Stimulated activated memory B cell treated with anti-CD40 and anti-IgM and Interleukin-4, amounts not matched to agents 10 μg/mL and 1 μg/mL and 100 μg/mL, for 72 hours (primary cell): ENCODE measurements around the gene S100A8.
A peak's percentile ranks its signal among the peaks of the same experiment; 100 is the strongest.

ENCODE experiments used
- ATAC-seq: fragments of 150-1000 bp; cut with Tn5 transposase; 2 replicates; pipeline ENCODE4 v1.10.0; 2021
- H3K27ac Mint-ChIP-seq: one replicate; pipeline ENCODE4 v1.8.0; 2022; ENCODE audit warnings: mild to moderate bottlenecking, mixed read lengths
- H3K27me3 Mint-ChIP-seq: one replicate; pipeline ENCODE4 v1.8.0; 2022; ENCODE audit warnings: mixed read lengths
- H3K36me3 Mint-ChIP-seq: one replicate; pipeline ENCODE4 v1.8.0; 2022; ENCODE audit warnings: mixed read lengths
- H3K4me1 Mint-ChIP-seq: one replicate; pipeline ENCODE4 v1.8.0; 2022; ENCODE audit warnings: mixed read lengths
- H3K4me3 Mint-ChIP-seq: one replicate; pipeline ENCODE4 v1.8.0; 2022; ENCODE audit warnings: mild to moderate bottlenecking, moderate library complexity, mixed read lengths
- H3K9me3 Mint-ChIP-seq: one replicate; pipeline ENCODE4 v1.8.0; 2022; ENCODE audit warnings: mixed read lengths

The S100A8 gene

GRCh38 chr1:153401461-153401860 lies 10.6 kb upstream of the S100A8 start:
- Mint-ChIP-seq H3K4me1 (no peaks in the 10 kb centered on the region), H3K27ac (no peak overlapping the region), H3K4me3 (no peak overlapping the region), H3K27me3 (peaks cover 48% of the 10 kb centered on the region), H3K9me3 (no peaks in the 10 kb centered on the region), H3K36me3 (no peaks in the 10 kb centered on the region)
- ATAC-seq, result no peak

GRCh38 chr1:153400244-153400643 lies 9.4 kb upstream of the S100A8 start:
- H3K27me3 Mint-ChIP-seq, result peaks cover 51% of the 10 kb centered on the region
- no peak for ATAC-seq
- no peaks in the 10 kb centered on the region for H3K4me1 Mint-ChIP-seq
- H3K27ac Mint-ChIP-seq, result no peak overlapping the region
- H3K4me3 Mint-ChIP-seq, result no peak overlapping the region
- no peaks in the 10 kb centered on the region for H3K36me3 Mint-ChIP-seq
- no peaks in the 10 kb centered on the region for H3K9me3 Mint-ChIP-seq

GRCh38 chr1:153399401-153400055 lies 8.7 kb upstream of the S100A8 start:
- no peaks in the 10 kb centered on the region for H3K36me3 Mint-ChIP-seq
- no peak overlapping the region for H3K27ac Mint-ChIP-seq
- no peaks in the 10 kb centered on the region for H3K9me3 Mint-ChIP-seq

GRCh38 chr1:153397924-153398651 lies 7.2 kb upstream of the S100A8 start:
- H3K27me3 Mint-ChIP-seq, result peaks cover 63% of the 10 kb centered on the region
- H3K4me1 Mint-ChIP-seq, result no peaks in the 10 kb centered on the region
- ATAC-seq, result no peak
- no peak overlapping the region for H3K27ac Mint-ChIP-seq
- no peak overlapping the region for H3K4me3 Mint-ChIP-seq
- H3K36me3 Mint-ChIP-seq, result no peaks in the 10 kb centered on the region
- no peaks in the 10 kb centered on the region for H3K9me3 Mint-ChIP-seq

More at GRCh38 chr1:153399401-153400055, 8.7 kb upstream of the S100A8 start:
- ATAC-seq, result no peak
- Mint-ChIP-seq H3K27me3 (peaks cover 57% of the 10 kb centered on the region), H3K4me3 (no peak overlapping the region), H3K4me1 (no peaks in the 10 kb centered on the region)

- Mint-ChIP-seq H3K4me1 (no peaks in the 10 kb centered on the region), H3K9me3 (no peaks in the 10 kb centered on the region), H3K4me3 (no peak overlapping the region), H3K27ac (no peak overlapping the region), H3K36me3 (no peaks in the 10 kb centered on the region), H3K27me3 (peaks cover 67% of the 10 kb centered on the region)
- ATAC-seq, result no peak
These were observed 6.4 kb upstream of the S100A8 start for GRCh38 chr1:153397051-153397923.

GRCh38 chr1:153396461-153396860 lies 5.6 kb upstream of the S100A8 start:
- Mint-ChIP-seq H3K27me3 (peaks cover 69% of the 10 kb centered on the region), H3K9me3 (no peaks in the 10 kb centered on the region), H3K36me3 (no peaks in the 10 kb centered on the region), H3K4me1 (no peaks in the 10 kb centered on the region), H3K4me3 (no peak overlapping the region), H3K27ac (no peak overlapping the region)
- ATAC-seq, result no peak

- Mint-ChIP-seq H3K36me3 (no peaks in the 10 kb centered on the region), H3K27me3 (peaks cover 76% of the 10 kb centered on the region), H3K27ac (no peak overlapping the region), H3K9me3 (no peaks in the 10 kb centered on the region), H3K4me3 (no peak overlapping the region), H3K4me1 (no peaks in the 10 kb centered on the region)
- ATAC-seq, result no peak
These were observed 4.9 kb upstream of the S100A8 start for GRCh38 chr1:153395776-153396175.

GRCh38 chr1:153395136-153395685 lies 4.3 kb upstream of the S100A8 start:
- no peak for ATAC-seq
- no peaks in the 10 kb centered on the region for H3K9me3 Mint-ChIP-seq
- no peaks in the 10 kb centered on the region for H3K4me1 Mint-ChIP-seq
- no peak overlapping the region for H3K27ac Mint-ChIP-seq
- peaks cover 77% of the 10 kb centered on the region for H3K27me3 Mint-ChIP-seq
- H3K36me3 Mint-ChIP-seq, result no peaks in the 10 kb centered on the region
- H3K4me3 Mint-ChIP-seq, result no peak overlapping the region

- Mint-ChIP-seq H3K36me3 (no peaks in the 10 kb centered on the region), H3K9me3 (no peaks in the 10 kb centered on the region), H3K27ac (no peak overlapping the region), H3K27me3 (peaks cover 81% of the 10 kb centered on the region), H3K4me1 (peaks cover 6% of the 10 kb centered on the region), H3K4me3 (no peak overlapping the region)
- ATAC-seq, result no peak
These were observed 3.5 kb upstream of the S100A8 start for GRCh38 chr1:153394391-153394790.

- Mint-ChIP-seq H3K27me3 (peaks cover 80% of the 10 kb centered on the region), H3K4me1 (peaks cover 6% of the 10 kb centered on the region), H3K36me3 (no peaks in the 10 kb centered on the region), H3K27ac (no peak overlapping the region), H3K4me3 (no peak overlapping the region), H3K9me3 (no peaks in the 10 kb centered on the region)
- ATAC-seq, result no peak
These were observed 3.1 kb upstream of the S100A8 start for GRCh38 chr1:153393926-153394325.

- no peak overlapping the region for H3K4me3 Mint-ChIP-seq
- H3K36me3 Mint-ChIP-seq, result no peaks in the 10 kb centered on the region
- no peak for ATAC-seq
- H3K4me1 Mint-ChIP-seq, result peaks cover 6% of the 10 kb centered on the region
- H3K9me3 Mint-ChIP-seq, result no peaks in the 10 kb centered on the region
- no peak overlapping the region for H3K27ac Mint-ChIP-seq
- peaks cover 71% of the 10 kb centered on the region for H3K27me3 Mint-ChIP-seq
These were observed 1.9 kb upstream of the S100A8 start for GRCh38 chr1:153392822-153393221.

GRCh38 chr1:153392258-153392657 lies 1.4 kb upstream of the S100A8 start:
- no peaks in the 10 kb centered on the region for H3K36me3 Mint-ChIP-seq
- peaks cover 6% of the 10 kb centered on the region for H3K4me1 Mint-ChIP-seq
- H3K4me3 Mint-ChIP-seq, result no peak overlapping the region
- peaks cover 66% of the 10 kb centered on the region for H3K27me3 Mint-ChIP-seq
- ATAC-seq, result no peak
- H3K27ac Mint-ChIP-seq, result no peak overlapping the region
- H3K9me3 Mint-ChIP-seq, result no peaks in the 10 kb centered on the region

- H3K4me3 Mint-ChIP-seq, result no peak overlapping the region
These were observed 647 bp downstream of the S100A8 start for GRCh38 chr1:153389973-153390879.

GRCh38 chr1:153389401-153389800 lies 1.5 kb downstream of the S100A8 start:
- Mint-ChIP-seq H3K4me1 (peaks cover 10% of the 10 kb centered on the region), H3K9me3 (no peaks in the 10 kb centered on the region), H3K36me3 (no peaks in the 10 kb centered on the region), H3K27ac (no peak overlapping the region), H3K4me3 (no peak overlapping the region), H3K27me3 (peaks cover 39% of the 10 kb centered on the region)
- ATAC-seq, result no peak

More at GRCh38 chr1:153389973-153390879, 647 bp downstream of the S100A8 start:
- no peak overlapping the region for H3K27ac Mint-ChIP-seq
- H3K9me3 Mint-ChIP-seq, result no peaks in the 10 kb centered on the region
- ATAC-seq, result peak; percentile 17
- H3K27me3 Mint-ChIP-seq, result peaks cover 46% of the 10 kb centered on the region
- H3K36me3 Mint-ChIP-seq, result no peaks in the 10 kb centered on the region
- H3K4me1 Mint-ChIP-seq, result peaks cover 10% of the 10 kb centered on the region
